ENCODE measurements around the gene BBS5. TPM values are rescaled to one million over a fixed set of nuclear protein-coding genes. Genes with fewer than 3 reads are reported as not detected.
"Not testable (repeated sequence)": the region's sequence is repeated elsewhere in the genome, so short reads cannot be mapped to it uniquely, and the experiment has no call there.

BBS5 gene
- total and polyA plus RNA-seq, 2 experiments from 2014 or later: 3.5 to 3.7 TPM

DNA sequence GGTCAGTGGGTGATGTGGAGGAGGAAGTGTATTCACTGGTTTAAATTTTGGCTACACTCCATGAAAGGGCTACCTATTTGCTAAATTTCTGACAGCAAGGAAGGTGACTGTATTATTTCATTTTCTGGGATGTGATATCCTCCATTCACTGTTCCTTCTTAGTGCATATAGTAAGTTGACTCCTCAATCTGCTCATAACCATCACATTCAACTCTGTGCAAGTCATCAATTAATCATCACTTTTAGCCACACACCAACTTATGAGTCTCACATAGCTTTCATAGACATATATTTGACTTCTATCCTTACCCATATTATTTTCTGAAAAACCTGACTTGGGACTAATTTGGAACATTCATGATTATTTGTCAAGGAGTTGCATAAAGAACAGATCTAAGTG lies 47.2 kb downstream of the BBS5 start:
- H3K9me2 ChIP-seq (replicated peaks; ENCODE audit: insufficient read depth): no peaks in the 10 kb centered on the region
- no peak overlapping the region for H3K27ac ChIP-seq
- H4K20me1 ChIP-seq (ENCODE audit: insufficient read depth, poor library complexity, severe bottlenecking): no peaks in the 10 kb centered on the region
- no peaks in the 10 kb centered on the region for H3K9me3 ChIP-seq (ENCODE audit: low read depth)
- DNase-seq (ENCODE audit: low spot score): no peak
- no peaks in the 10 kb centered on the region for H3K4me1 ChIP-seq (ENCODE audit: insufficient read depth)
- no peak overlapping the region for H3K4me2 ChIP-seq
- no peak overlapping the region for H3K4me3 ChIP-seq
- TF ChIP-seq EZH2phosphoT487 (IDR thresholded peaks at IDR 0.05; ENCODE audit: low read depth, severe bottlenecking, unreplicated experiment): no peak
- TF ChIP-seq EZH2 (IDR thresholded peaks at IDR 0.05; ENCODE audit: borderline replicate concordance): no peak
- TF ChIP-seq, protein P1, sequence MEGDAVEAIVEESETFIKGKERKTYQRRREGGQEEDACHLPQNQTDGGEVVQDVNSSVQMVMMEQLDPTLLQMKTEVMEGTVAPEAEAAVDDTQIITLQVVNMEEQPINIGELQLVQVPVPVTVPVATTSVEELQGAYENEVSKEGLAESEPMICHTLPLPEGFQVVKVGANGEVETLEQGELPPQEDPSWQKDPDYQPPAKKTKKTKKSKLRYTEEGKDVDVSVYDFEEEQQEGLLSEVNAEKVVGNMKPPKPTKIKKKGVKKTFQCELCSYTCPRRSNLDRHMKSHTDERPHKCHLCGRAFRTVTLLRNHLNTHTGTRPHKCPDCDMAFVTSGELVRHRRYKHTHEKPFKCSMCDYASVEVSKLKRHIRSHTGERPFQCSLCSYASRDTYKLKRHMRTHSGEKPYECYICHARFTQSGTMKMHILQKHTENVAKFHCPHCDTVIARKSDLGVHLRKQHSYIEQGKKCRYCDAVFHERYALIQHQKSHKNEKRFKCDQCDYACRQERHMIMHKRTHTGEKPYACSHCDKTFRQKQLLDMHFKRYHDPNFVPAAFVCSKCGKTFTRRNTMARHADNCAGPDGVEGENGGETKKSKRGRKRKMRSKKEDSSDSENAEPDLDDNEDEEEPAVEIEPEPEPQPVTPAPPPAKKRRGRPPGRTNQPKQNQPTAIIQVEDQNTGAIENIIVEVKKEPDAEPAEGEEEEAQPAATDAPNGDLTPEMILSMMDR (IDR thresholded peaks at IDR 0.05; ENCODE audit: poor library complexity): no peak
- H3K79me2 ChIP-seq: no peaks in the 10 kb centered on the region
- H3K36me3 ChIP-seq (replicated peaks; ENCODE audit: insufficient read depth, low read depth): no peaks in the 10 kb centered on the region
- no peak overlapping the region for H2AFZ ChIP-seq
- H3K27me3 ChIP-seq: no peaks in the 10 kb centered on the region

DNA sequence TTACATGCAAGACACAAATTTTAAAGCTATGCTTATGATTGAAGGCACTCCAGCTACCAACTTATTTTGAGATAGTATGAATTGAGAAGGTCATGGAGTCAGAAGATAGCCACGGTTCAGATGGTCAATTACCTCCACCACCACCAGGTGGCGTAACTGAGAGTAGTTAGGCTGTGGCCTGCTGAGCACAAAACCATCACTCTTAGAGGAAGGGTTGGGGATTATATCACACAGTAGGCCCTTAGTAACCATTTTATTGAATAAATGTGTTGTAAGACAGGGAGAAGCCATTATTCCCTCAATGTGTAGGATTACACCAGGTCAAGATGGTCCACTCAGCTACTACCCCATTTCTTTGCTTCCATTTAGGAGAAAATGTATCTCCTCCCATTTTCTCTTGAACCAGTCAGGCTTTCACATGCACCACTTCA lies 49.0 kb downstream of the BBS5 start:
- no peaks in the 10 kb centered on the region for H4K20me1 ChIP-seq (ENCODE audit: insufficient read depth, poor library complexity, severe bottlenecking)
- no peaks in the 10 kb centered on the region for H3K9me3 ChIP-seq (ENCODE audit: low read depth)
- 17% methylated on average over 2 of the region's 2 CpGs for WGBS (ENCODE audit: low lambda C conversion rate, missing lambda C conversion rate)
- H3K4me1 ChIP-seq (ENCODE audit: insufficient read depth): no peaks in the 10 kb centered on the region
- no peak overlapping the region for H3K4me2 ChIP-seq
- no peaks in the 10 kb centered on the region for H3K27me3 ChIP-seq
- H3K36me3 ChIP-seq (replicated peaks; ENCODE audit: insufficient read depth, low read depth): no peaks in the 10 kb centered on the region
- peak; percentile 75 for DNase-seq (ENCODE audit: low spot score)
- H2AFZ ChIP-seq: no peak overlapping the region
- H3K79me2 ChIP-seq: no peaks in the 10 kb centered on the region
- no peak overlapping the region for H3K27ac ChIP-seq
- TF ChIP-seq, protein P1 (IDR thresholded peaks at IDR 0.05; ENCODE audit: poor library complexity): peak; percentile 81
- no peak for TF ChIP-seq EZH2 (IDR thresholded peaks at IDR 0.05; ENCODE audit: borderline replicate concordance)
- no peak overlapping the region for H3K4me3 ChIP-seq
- H3K9me2 ChIP-seq (replicated peaks; ENCODE audit: insufficient read depth): no peaks in the 10 kb centered on the region

DNA sequence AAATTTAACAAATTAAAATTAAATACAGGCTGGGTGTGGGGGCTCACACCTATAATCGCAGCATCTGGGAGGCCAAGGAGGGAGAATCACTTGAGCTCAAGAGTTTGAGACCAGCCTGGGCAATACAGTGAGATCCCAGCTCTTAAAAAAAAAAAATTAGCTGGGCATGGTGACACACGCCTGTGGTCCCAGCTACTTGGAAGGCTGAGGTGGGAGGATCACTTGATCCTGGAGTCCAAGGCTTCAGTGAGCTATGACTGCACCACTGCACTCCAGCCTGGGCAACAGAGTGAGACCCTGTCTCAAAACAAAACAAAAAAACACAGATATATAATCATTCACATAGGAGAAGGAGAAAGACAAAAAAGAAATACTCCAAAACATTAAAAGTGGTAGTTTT lies 60.2 kb downstream of the BBS5 start:
- H3K27ac ChIP-seq; H3K4me1 ChIP-seq (ENCODE audit: insufficient read depth); H3K36me3 ChIP-seq (replicated peaks; ENCODE audit: insufficient read depth, low read depth); H3K9me2 ChIP-seq (replicated peaks; ENCODE audit: insufficient read depth); H3K79me2 ChIP-seq; H3K9me3 ChIP-seq (ENCODE audit: low read depth); H3K27me3 ChIP-seq; H4K20me1 ChIP-seq (ENCODE audit: insufficient read depth, poor library complexity, severe bottlenecking); H3K4me2 ChIP-seq; H3K4me3 ChIP-seq; DNase-seq (ENCODE audit: low spot score); H2AFZ ChIP-seq: not testable (repeated sequence)
- WGBS (ENCODE audit: low lambda C conversion rate, missing lambda C conversion rate): 96% methylated on average over 2 of the region's 2 CpGs

DNA sequence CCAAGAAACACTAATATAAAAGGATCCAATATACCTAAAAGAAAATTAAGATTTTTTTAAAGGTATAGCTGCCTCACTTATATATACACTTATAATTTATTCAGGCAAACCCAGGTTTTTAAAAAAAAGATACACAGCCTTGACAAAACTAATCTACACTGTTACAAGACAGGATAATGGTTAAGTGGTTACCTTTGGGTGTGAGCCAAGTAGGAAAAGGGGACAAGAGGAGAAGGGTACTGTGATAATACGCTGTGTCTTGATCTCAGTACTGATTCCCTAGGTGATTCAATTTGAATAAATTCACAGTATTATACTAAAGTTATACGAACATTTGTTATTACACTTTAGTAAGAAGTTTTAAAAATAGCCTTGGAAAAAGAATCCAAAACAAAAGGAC lies 60.9 kb downstream of the BBS5 start:
- Histone ChIP-seq H3K79me2 (no peaks in the 10 kb centered on the region), H3K4me2 (no peak overlapping the region), H3K27ac (no peak overlapping the region), H3K27me3 (no peaks in the 10 kb centered on the region), H3K9me2 (replicated peaks; ENCODE audit: insufficient read depth) (no peaks in the 10 kb centered on the region), H2AFZ (no peak overlapping the region), H3K4me3 (no peak overlapping the region), H3K9me3 (ENCODE audit: low read depth) (no peaks in the 10 kb centered on the region), H4K20me1 (ENCODE audit: insufficient read depth, poor library complexity, severe bottlenecking) (no peaks in the 10 kb centered on the region), H3K36me3 (replicated peaks; ENCODE audit: insufficient read depth, low read depth) (peaks cover 2% of the 10 kb centered on the region), H3K4me1 (ENCODE audit: insufficient read depth) (no peaks in the 10 kb centered on the region)
- no peak for DNase-seq (ENCODE audit: low spot score)
- WGBS (ENCODE audit: low lambda C conversion rate, missing lambda C conversion rate): 95% methylated on average over 2 of the region's 2 CpGs
- no peak for TF ChIP-seq EZH2 (IDR thresholded peaks at IDR 0.05; ENCODE audit: borderline replicate concordance)
- TF ChIP-seq, protein P1 (IDR thresholded peaks at IDR 0.05; ENCODE audit: poor library complexity): no peak
- no peak for TF ChIP-seq EZH2phosphoT487 (IDR thresholded peaks at IDR 0.05; ENCODE audit: low read depth, severe bottlenecking, unreplicated experiment)

Measured in hepatocyte (in vitro differentiated cells).